Measurements from ENCODE around the gene ADSS1. TPM values are rescaled to one million over a fixed set of nuclear protein-coding genes. Genes with fewer than 3 reads are reported as not detected.

Gene ADSS1
- total and polyA plus RNA-seq, 2 experiments from 2014 or later: 3.8 to 7.6 TPM

DNA sequence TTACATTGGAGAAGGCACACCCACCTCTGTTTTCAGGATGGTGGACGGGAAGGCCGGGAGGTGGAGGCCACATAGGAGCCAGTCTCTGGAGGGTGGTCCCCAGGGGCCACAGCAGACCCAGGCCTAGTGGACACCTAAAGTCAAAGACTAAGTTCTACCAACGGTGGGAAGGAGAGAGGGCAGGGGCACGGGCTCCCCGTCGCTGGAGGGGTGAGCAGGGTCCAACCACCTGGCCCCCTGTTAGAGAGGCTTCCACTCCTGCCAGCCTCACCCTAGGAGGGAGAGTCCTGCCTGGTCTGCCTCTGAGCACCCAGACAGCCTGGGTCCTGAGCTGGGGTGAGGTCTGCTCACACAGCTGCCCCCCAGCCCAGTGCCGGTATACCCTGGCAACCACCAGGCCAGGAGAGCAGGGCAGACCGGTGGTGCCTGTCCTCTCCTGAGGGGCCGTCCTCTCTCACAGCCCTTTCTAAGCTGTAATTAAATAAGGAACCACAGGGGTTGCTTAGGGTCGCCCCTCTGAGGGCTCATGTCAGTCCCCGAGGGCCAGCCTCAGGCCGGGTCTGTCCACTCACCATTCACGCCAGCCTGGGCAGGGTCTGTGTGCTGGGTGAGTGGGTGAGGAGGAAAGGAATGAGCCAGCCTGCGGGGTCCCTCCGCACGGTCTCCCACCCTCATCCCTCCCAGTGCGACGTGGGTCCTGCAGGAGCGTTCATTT lies 32.3 kb upstream of the ADSS1 start:
- H3K27ac ChIP-seq: no peak overlapping the region
- H3K36me3 ChIP-seq (replicated peaks; ENCODE audit: insufficient read depth, low read depth): no peaks in the 10 kb centered on the region
- H3K9me3 ChIP-seq (ENCODE audit: low read depth): no peaks in the 10 kb centered on the region
- peaks cover 36% of the 10 kb centered on the region for H4K20me1 ChIP-seq (ENCODE audit: insufficient read depth, poor library complexity, severe bottlenecking)
- H2AFZ ChIP-seq: no peak overlapping the region
- 90% methylated on average over 19 of the region's 19 CpGs for WGBS (ENCODE audit: low lambda C conversion rate, missing lambda C conversion rate)
- peaks cover 60% of the 10 kb centered on the region for H3K79me2 ChIP-seq
- peak overlapping the region; percentile 96 for H3K4me2 ChIP-seq
- no peaks in the 10 kb centered on the region for H3K27me3 ChIP-seq
- DNase-seq (ENCODE audit: low spot score): no peak
- H3K9me2 ChIP-seq (replicated peaks; ENCODE audit: insufficient read depth): no peaks in the 10 kb centered on the region
- no peak overlapping the region for H3K4me3 ChIP-seq
- H3K4me1 ChIP-seq (ENCODE audit: insufficient read depth): peaks cover 35% of the 10 kb centered on the region
- TF ChIP-seq EZH2phosphoT487 (IDR thresholded peaks at IDR 0.05; ENCODE audit: low read depth, severe bottlenecking, unreplicated experiment): no peak
- TF ChIP-seq, protein P1, sequence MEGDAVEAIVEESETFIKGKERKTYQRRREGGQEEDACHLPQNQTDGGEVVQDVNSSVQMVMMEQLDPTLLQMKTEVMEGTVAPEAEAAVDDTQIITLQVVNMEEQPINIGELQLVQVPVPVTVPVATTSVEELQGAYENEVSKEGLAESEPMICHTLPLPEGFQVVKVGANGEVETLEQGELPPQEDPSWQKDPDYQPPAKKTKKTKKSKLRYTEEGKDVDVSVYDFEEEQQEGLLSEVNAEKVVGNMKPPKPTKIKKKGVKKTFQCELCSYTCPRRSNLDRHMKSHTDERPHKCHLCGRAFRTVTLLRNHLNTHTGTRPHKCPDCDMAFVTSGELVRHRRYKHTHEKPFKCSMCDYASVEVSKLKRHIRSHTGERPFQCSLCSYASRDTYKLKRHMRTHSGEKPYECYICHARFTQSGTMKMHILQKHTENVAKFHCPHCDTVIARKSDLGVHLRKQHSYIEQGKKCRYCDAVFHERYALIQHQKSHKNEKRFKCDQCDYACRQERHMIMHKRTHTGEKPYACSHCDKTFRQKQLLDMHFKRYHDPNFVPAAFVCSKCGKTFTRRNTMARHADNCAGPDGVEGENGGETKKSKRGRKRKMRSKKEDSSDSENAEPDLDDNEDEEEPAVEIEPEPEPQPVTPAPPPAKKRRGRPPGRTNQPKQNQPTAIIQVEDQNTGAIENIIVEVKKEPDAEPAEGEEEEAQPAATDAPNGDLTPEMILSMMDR (IDR thresholded peaks at IDR 0.05; ENCODE audit: poor library complexity): no peak
- no peak for TF ChIP-seq EZH2 (IDR thresholded peaks at IDR 0.05; ENCODE audit: borderline replicate concordance)

DNA sequence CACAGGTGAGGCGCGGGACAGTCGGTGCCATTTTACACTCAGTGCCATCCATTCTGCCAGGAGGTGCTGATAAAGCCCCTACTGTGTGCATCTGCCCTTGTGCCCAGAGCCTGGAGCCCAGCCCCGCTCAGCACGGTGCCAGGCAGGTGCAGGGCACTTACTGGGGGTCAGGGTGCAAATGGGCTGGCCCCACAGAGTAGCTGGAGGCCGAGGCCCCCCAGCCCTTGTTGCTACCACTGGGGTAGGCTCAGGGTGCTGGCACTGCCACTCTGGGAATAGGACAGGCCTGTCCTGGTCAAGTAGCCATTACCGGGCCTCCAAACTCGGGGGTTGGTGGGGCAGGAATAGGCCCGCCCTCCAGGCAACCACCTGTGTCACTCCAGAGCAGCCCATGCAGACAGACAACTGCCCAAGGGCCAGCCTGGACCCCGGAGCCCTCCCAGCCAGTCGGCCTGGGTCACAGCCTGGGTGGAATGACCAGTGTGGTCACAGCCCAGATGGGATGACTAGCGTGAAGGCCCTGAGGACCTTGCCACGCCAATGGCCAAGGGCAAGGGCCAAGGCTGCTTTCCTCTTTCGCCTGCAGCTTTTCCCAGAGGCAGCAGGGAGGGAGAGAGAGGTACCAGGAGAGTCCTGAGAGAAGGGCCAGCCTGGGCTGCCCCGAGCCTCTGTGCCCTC lies 31.6 kb upstream of the ADSS1 start:
- no peak for DNase-seq (ENCODE audit: low spot score)
- WGBS (ENCODE audit: low lambda C conversion rate, missing lambda C conversion rate): 98% methylated on average over 15 of the region's 15 CpGs
- Histone ChIP-seq H3K4me2 (no peak overlapping the region), H4K20me1 (ENCODE audit: insufficient read depth, poor library complexity, severe bottlenecking) (peaks cover 37% of the 10 kb centered on the region), H3K9me3 (ENCODE audit: low read depth) (no peaks in the 10 kb centered on the region), H3K27ac (no peak overlapping the region), H3K36me3 (replicated peaks; ENCODE audit: insufficient read depth, low read depth) (no peaks in the 10 kb centered on the region), H3K4me3 (no peak overlapping the region), H3K27me3 (no peaks in the 10 kb centered on the region), H2AFZ (no peak overlapping the region), H3K79me2 (peaks cover 63% of the 10 kb centered on the region), H3K4me1 (ENCODE audit: insufficient read depth) (peaks cover 33% of the 10 kb centered on the region), H3K9me2 (replicated peaks; ENCODE audit: insufficient read depth) (no peaks in the 10 kb centered on the region)
- TF ChIP-seq EZH2phosphoT487 (IDR thresholded peaks at IDR 0.05; ENCODE audit: low read depth, severe bottlenecking, unreplicated experiment) (no peak), EZH2 (IDR thresholded peaks at IDR 0.05; ENCODE audit: borderline replicate concordance) (no peak)
- TF ChIP-seq, protein P1 (IDR thresholded peaks at IDR 0.05; ENCODE audit: poor library complexity): no peak

DNA sequence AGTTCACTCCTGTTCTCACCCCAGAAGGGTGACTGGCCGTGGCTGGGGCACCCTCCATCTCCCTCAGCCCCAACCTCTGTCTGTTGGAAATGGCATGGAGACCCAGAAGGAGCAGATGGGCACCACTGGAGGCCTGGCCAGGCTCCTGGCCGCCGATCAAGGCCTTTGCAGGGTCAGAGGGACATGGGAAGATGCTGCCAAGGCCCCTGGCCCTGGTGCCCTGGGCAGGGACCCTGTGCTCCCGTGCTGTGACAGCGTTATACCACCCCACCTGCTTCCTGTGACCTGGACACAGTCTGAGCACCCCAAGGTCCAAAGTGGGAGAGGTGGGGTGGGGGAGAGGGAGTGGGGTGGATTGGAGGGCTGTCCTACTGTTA lies 31.1 kb upstream of the ADSS1 start:
- Histone ChIP-seq H3K79me2 (peaks cover 63% of the 10 kb centered on the region), H4K20me1 (ENCODE audit: insufficient read depth, poor library complexity, severe bottlenecking) (peaks cover 42% of the 10 kb centered on the region), H3K4me3 (no peak overlapping the region), H3K9me3 (ENCODE audit: low read depth) (no peaks in the 10 kb centered on the region), H3K4me2 (no peak overlapping the region), H3K27ac (no peak overlapping the region), H2AFZ (no peak overlapping the region), H3K27me3 (no peaks in the 10 kb centered on the region), H3K9me2 (replicated peaks; ENCODE audit: insufficient read depth) (no peaks in the 10 kb centered on the region), H3K4me1 (ENCODE audit: insufficient read depth) (peaks cover 33% of the 10 kb centered on the region), H3K36me3 (replicated peaks; ENCODE audit: insufficient read depth, low read depth) (no peaks in the 10 kb centered on the region)
- 97% methylated on average over 5 of the region's 5 CpGs for WGBS (ENCODE audit: low lambda C conversion rate, missing lambda C conversion rate)
- no peak for DNase-seq (ENCODE audit: low spot score)
- TF ChIP-seq EZH2phosphoT487 (IDR thresholded peaks at IDR 0.05; ENCODE audit: low read depth, severe bottlenecking, unreplicated experiment): no peak
- TF ChIP-seq, protein P1 (IDR thresholded peaks at IDR 0.05; ENCODE audit: poor library complexity): no peak
- no peak for TF ChIP-seq EZH2 (IDR thresholded peaks at IDR 0.05; ENCODE audit: borderline replicate concordance)

All from hepatocyte (in vitro differentiated cells).